WTC11 (cell line): ENCODE data around the gene FER. TPM values are rescaled to one million over a fixed set of nuclear protein-coding genes. Genes with fewer than 3 reads are reported as not detected.

ENCODE experiments used
- ATAC-seq: fragments of 200-7000 bp; cut with Tn5 transposase; 2 replicates; pipeline ENCODE4 v1.10.0; 2021; ENCODE audit warnings: mild to moderate bottlenecking, moderate library complexity
- CTCF ChIA-PET: fragments of 300-600 bp; sonication (Branson Sonifier 250); formaldehyde crosslinking; loops from one replicate; lab custom pipeline; 2021; ENCODE audit warnings: antibody characterized with exemption; lab: Charles Lee
- POLR2A ChIA-PET: fragments of 350-600 bp; sonication (Branson Sonifier 250); formaldehyde crosslinking; loops from one replicate; lab custom pipeline; 2021; ENCODE audit warnings: antibody characterized with exemption; lab: Charles Lee
- DNase-seq: peaks from one replicate; pipeline ENCODE4 v3.0.0; 2021; ENCODE audit warnings: low spot score
- H3K27ac Mint-ChIP-seq: 2 replicates; pipeline ENCODE4 v1.8.0; 2021; ENCODE audit warnings: mixed read lengths
- H3K27me3 Mint-ChIP-seq: 2 replicates; pipeline ENCODE4 v1.8.0; 2021; ENCODE audit warnings: low read depth, mild to moderate bottlenecking, moderate library complexity, mixed read lengths
- H3K36me3 Mint-ChIP-seq: 2 replicates; pipeline ENCODE4 v1.8.0; 2021; ENCODE audit warnings: mixed read lengths
- H3K4me1 Mint-ChIP-seq: 2 replicates; pipeline ENCODE4 v1.8.0; 2022; ENCODE audit warnings: mixed read lengths
- H3K4me3 Mint-ChIP-seq: 2 replicates; pipeline ENCODE4 v1.8.0; 2021; ENCODE audit warnings: mild to moderate bottlenecking, moderate library complexity, mixed read lengths
- H3K9me3 Mint-ChIP-seq: 2 replicates; pipeline ENCODE4 v1.8.0; 2021; ENCODE audit warnings: mixed read lengths
- AFF4 ChIP-seq: sonication (generic); formaldehyde crosslinking; IDR thresholded peaks from 2 replicates; pipeline ENCODE4 v1.8.1; 2023; ENCODE audit warnings: mild to moderate bottlenecking, missing genetic modification reagents, borderline replicate concordance
- AR ChIP-seq: fragments of 250-450 bp; sonication (Bioruptor Pico); IDR thresholded peaks from 2 replicates; pipeline ENCODE4 v1.9.0; 2021; ENCODE audit warnings: mild to moderate bottlenecking
- NFYB ChIP-seq: sonication (generic); formaldehyde crosslinking; conservative IDR thresholded peaks from 2 replicates; pipeline ENCODE4 v1.8.0; 2022; ENCODE audit warnings: low read depth, missing genetic modification reagents
- NR1H2 ChIP-seq: sonication (generic); formaldehyde crosslinking; IDR thresholded peaks from 2 replicates; pipeline ENCODE4 v1.9.0; 2021; ENCODE audit warnings: mild to moderate bottlenecking, moderate library complexity, missing genetic modification reagents
- OVOL2 ChIP-seq: fragments of 250-450 bp; sonication (Bioruptor Pico); IDR thresholded peaks from 2 replicates; pipeline ENCODE4 v1.9.0; 2021; ENCODE audit warnings: mild to moderate bottlenecking, borderline replicate concordance
- PRRX2 ChIP-seq: fragments of 250-450 bp; sonication (Bioruptor Pico); IDR thresholded peaks from 2 replicates; pipeline ENCODE4 v1.8.0; 2021; ENCODE audit warnings: mild to moderate bottlenecking
- SMAD3 ChIP-seq: sonication (generic); formaldehyde crosslinking; IDR thresholded peaks from 2 replicates; pipeline ENCODE4 v1.8.0; 2022; ENCODE audit warnings: missing genetic modification reagents, mild to moderate bottlenecking, borderline replicate concordance
- SMAD4 ChIP-seq: sonication (generic); formaldehyde crosslinking; IDR thresholded peaks from 2 replicates; pipeline ENCODE4 v1.8.0; 2022; ENCODE audit warnings: mild to moderate bottlenecking, missing genetic modification reagents
- TEAD1 ChIP-seq: sonication (generic); formaldehyde crosslinking; IDR thresholded peaks from 2 replicates; pipeline ENCODE4 v1.8.0; 2022; ENCODE audit warnings: mild to moderate bottlenecking, missing genetic modification reagents
- USF1 ChIP-seq: sonication (generic); formaldehyde crosslinking; IDR thresholded peaks from 2 replicates; pipeline ENCODE4 v1.8.0; 2022; ENCODE audit warnings: mild to moderate bottlenecking, missing genetic modification reagents
- ZNF317 ChIP-seq: sonication (generic); formaldehyde crosslinking; IDR thresholded peaks from 2 replicates; pipeline ENCODE4 v1.8.1; 2023; ENCODE audit warnings: low read depth, mild to moderate bottlenecking, moderate library complexity, missing genetic modification reagents, borderline replicate concordance
- ZNF396 ChIP-seq: fragments of 250-450 bp; sonication (Bioruptor Pico); IDR thresholded peaks from 2 replicates; pipeline ENCODE4 v1.8.0; 2021; ENCODE audit warnings: mild to moderate bottlenecking, moderate library complexity, borderline replicate concordance
- ZNF416 ChIP-seq: fragments of 250-450 bp; sonication (Bioruptor Pico); IDR thresholded peaks from 2 replicates; pipeline ENCODE4 v1.9.0; 2021; ENCODE audit warnings: mild to moderate bottlenecking, inconsistent platforms
- ZNF425 ChIP-seq: fragments of 250-450 bp; sonication (Bioruptor Pico); conservative IDR thresholded peaks from 2 replicates; pipeline ENCODE4 v1.9.0; 2021; ENCODE audit warnings: mild to moderate bottlenecking
- ZNF512 ChIP-seq: sonication (generic); formaldehyde crosslinking; IDR thresholded peaks from 2 replicates; pipeline ENCODE4 v1.8.1; 2022; ENCODE audit warnings: missing genetic modification reagents, borderline replicate concordance
- ZNF532 ChIP-seq: fragments of 250-450 bp; sonication (Bioruptor Pico); IDR thresholded peaks from 2 replicates; pipeline ENCODE4 v1.9.0; 2021; ENCODE audit warnings: mild to moderate bottlenecking, borderline replicate concordance
- total RNA-seq: library from RNA; stranded (reverse); gene quantifications from 3 replicates; pipeline ENCODE4 v1.2.3, GENCODE V29; 2021
- TF ChIP-seq, protein P1 (sequence below): sonication (generic); formaldehyde crosslinking; IDR thresholded peaks from 2 replicates; pipeline ENCODE4 v1.8.1; 2022; ENCODE audit warnings: mild to moderate bottlenecking, moderate library complexity, missing genetic modification reagents

FER gene
- total RNA-seq, 1 experiment from 2014 or later = 13.8 TPM

DNA sequence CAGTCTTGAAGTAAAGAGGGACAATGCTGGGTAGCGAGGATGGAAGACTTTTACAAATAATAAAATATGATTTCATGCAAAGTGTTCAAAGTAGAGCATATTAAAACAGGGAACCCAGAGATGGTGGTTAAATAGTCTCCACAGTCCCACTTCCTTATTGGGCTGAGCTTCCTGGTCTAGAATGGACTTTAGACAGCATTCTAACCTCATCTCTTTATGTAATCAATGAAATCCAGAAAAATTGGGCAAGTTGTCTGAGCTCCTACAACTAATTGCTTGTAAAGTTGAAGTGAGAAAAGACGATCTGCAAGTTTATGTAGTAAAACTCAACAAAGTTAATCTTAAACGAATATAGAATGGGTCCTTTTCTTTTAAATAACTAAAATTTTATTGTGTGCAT is 333.2 kb downstream of the FER start:
- Mint-ChIP-seq H3K27me3 (no peaks in the 10 kb centered on the region), H3K4me1 (no peaks in the 10 kb centered on the region), H3K27ac (no peak overlapping the region; the same call in 1 of the 2 replicates), H3K4me3 (no peak overlapping the region), H3K36me3 (no peaks in the 10 kb centered on the region)
- ChIA-PET CTCF (no interaction called here), POLR2A (no interaction called here)
- ATAC-seq (no peak), DNase-seq (no peak)
- TF ChIP-seq TEAD1 (CRISPR knock-in tag) (no peak), USF1 (CRISPR knock-in tag) (no peak), OVOL2 (CRISPR knock-in tag) (no peak), SMAD4 (CRISPR knock-in tag) (no peak), PRRX2 (CRISPR knock-in tag) (no peak), ZNF396 (CRISPR knock-in tag) (no peak), ZNF532 (CRISPR knock-in tag) (no peak), SMAD3 (CRISPR knock-in tag) (no peak), AR (CRISPR knock-in tag) (no peak), NFYB (CRISPR knock-in tag) (no peak), ZNF512 (CRISPR knock-in tag) (no peak), ZNF317 (CRISPR knock-in tag) (no peak), NR1H2 (CRISPR knock-in tag) (no peak), ZNF416 (CRISPR knock-in tag) (no peak), AFF4 (CRISPR knock-in tag) (no peak), ZNF425 (CRISPR knock-in tag) (no peak)
- TF ChIP-seq, protein P1, sequence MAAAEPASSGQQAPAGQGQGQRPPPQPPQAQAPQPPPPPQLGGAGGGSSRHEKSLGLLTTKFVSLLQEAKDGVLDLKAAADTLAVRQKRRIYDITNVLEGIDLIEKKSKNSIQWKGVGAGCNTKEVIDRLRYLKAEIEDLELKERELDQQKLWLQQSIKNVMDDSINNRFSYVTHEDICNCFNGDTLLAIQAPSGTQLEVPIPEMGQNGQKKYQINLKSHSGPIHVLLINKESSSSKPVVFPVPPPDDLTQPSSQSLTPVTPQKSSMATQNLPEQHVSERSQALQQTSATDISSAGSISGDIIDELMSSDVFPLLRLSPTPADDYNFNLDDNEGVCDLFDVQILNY (CRISPR knock-in tag) = no peak
- TF ChIP-seq, all 79 proteins: peak for 0
- no peaks in the 10 kb centered on the region for H3K9me3 Mint-ChIP-seq
